Upper lobe of left lung (tissue), 4 donors: ENCODE measurements around the gene BTN3A1.

Source experiments
- EP300 ChIP-seq, 4 donors: sonication (generic); formaldehyde crosslinking; IDR thresholded peaks; one replicate each; pipeline ENCODE4 v1.5.1; 2017; ENCODE audit warnings: antibody characterized with exemption in 4 of 4, control low read depth in 2 of 4
- POLR2A ChIP-seq, 4 donors: fragments of 450-650 bp; IDR thresholded peaks; one replicate each; pipeline ENCODE4 v1.5.1; 2016 to 2017; ENCODE audit warnings: antibody characterized with exemption in 4 of 4, mild to moderate bottlenecking in 2 of 4
- POLR2AphosphoS5 ChIP-seq, 2 donors: sonication (generic); formaldehyde crosslinking; IDR thresholded peaks; one replicate each; pipeline ENCODE4 v1.5.1; 2017; ENCODE audit warnings: antibody characterized with exemption in 2 of 2
- TF ChIP-seq, protein P1 (sequence below), 6 experiments: fragments of 450-650 bp in 4 of 6; fragments of 200-600 bp in 2 of 6; sonication (generic) in 2 of 6; IDR thresholded peaks; one replicate each; pipeline ENCODE4 v1.5.1; 2016 to 2019; ENCODE audit warnings: antibody characterized with exemption in 6 of 6

DNA sequence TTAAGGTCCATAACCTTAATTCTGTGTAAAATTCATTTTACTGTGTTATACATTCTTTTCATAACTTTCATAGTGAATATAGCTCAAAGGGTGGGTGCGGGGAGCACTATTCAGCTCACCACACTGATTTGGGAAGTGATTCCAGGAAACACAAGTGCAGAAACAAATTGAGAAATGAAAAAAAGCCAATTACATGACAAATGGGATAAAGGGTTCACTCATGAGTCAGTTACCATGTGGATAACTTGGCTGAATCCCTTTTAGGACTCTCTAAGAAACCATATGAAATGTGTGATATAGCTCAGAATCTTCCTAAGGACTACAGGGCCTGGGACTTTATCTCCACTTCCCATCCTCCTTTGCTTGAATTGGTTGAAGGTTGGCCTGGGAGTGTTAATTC, 52.6 kb downstream of the BTN3A1 start:
- TF ChIP-seq, protein P1, sequence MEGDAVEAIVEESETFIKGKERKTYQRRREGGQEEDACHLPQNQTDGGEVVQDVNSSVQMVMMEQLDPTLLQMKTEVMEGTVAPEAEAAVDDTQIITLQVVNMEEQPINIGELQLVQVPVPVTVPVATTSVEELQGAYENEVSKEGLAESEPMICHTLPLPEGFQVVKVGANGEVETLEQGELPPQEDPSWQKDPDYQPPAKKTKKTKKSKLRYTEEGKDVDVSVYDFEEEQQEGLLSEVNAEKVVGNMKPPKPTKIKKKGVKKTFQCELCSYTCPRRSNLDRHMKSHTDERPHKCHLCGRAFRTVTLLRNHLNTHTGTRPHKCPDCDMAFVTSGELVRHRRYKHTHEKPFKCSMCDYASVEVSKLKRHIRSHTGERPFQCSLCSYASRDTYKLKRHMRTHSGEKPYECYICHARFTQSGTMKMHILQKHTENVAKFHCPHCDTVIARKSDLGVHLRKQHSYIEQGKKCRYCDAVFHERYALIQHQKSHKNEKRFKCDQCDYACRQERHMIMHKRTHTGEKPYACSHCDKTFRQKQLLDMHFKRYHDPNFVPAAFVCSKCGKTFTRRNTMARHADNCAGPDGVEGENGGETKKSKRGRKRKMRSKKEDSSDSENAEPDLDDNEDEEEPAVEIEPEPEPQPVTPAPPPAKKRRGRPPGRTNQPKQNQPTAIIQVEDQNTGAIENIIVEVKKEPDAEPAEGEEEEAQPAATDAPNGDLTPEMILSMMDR (IDR thresholded peaks at IDR 0.05): no peak
- TF ChIP-seq POLR2A (IDR thresholded peaks at IDR 0.05) (no peak), POLR2AphosphoS5 (IDR thresholded peaks at IDR 0.05) (no peak), EP300 (IDR thresholded peaks at IDR 0.05) (no peak)
